Parathyroid adenoma (tissue), 2 donors: ENCODE data around the gene COASY.

Experiments used
- H2AFZ ChIP-seq: fragments of 300-600 bp; sonication (generic); one replicate; pipeline ENCODE4 v1.7.0; 2017; ENCODE audit warnings: antibody characterized with exemption, mild to moderate bottlenecking
- H3K27ac ChIP-seq: fragments of 300-600 bp; sonication (generic); one replicate; pipeline ENCODE4 v1.7.0; 2017
- H3K27me3 ChIP-seq: fragments of 300-600 bp; sonication (generic); one replicate; pipeline ENCODE4 v1.7.0; 2017; ENCODE audit warnings: low read length; ENCODE audit not compliant: control insufficient read depth, insufficient read depth
- H3K36me3 ChIP-seq: fragments of 300-600 bp; sonication (generic); one replicate; pipeline ENCODE4 v1.7.0; 2017; ENCODE audit warnings: low read length; ENCODE audit not compliant: control insufficient read depth, insufficient read depth
- H3K4me1 ChIP-seq: fragments of 300-600 bp; sonication (generic); one replicate; pipeline ENCODE4 v1.7.0; 2017; ENCODE audit warnings: control low read depth
- H3K4me2 ChIP-seq: fragments of 300-600 bp; sonication (generic); one replicate; pipeline ENCODE4 v1.7.0; 2017; ENCODE audit warnings: low read length
- H3K4me3 ChIP-seq: fragments of 300-600 bp; sonication (generic); one replicate; pipeline ENCODE4 v1.7.0; 2017; ENCODE audit warnings: low read depth, low read length
- H3K79me2 ChIP-seq: fragments of 300-600 bp; sonication (generic); one replicate; pipeline ENCODE4 v1.7.0; 2017; ENCODE audit warnings: control low read depth
- H3K9ac ChIP-seq: fragments of 300-600 bp; sonication (generic); one replicate; pipeline ENCODE4 v1.7.0; 2017; ENCODE audit warnings: mild to moderate bottlenecking
- H3K9me3 ChIP-seq: fragments of 300-600 bp; sonication (generic); one replicate; pipeline ENCODE4 v1.7.0; 2017; ENCODE audit warnings: low read length; ENCODE audit not compliant: control insufficient read depth
- TF ChIP-seq, protein P1 (sequence below): fragments of 300-600 bp; sonication (generic); IDR thresholded peaks from one replicate; pipeline ENCODE4 v1.7.0; 2017; ENCODE audit warnings: antibody characterized with exemption, mild to moderate bottlenecking
- donor health status: primary hyperparathyroidism.

Gene COASY

GRCh38 chr17:42560246-42560645 lies 1.7 kb upstream of the COASY start:
- Histone ChIP-seq H3K9ac (no peak overlapping the region), H3K9me3 (no peaks in the 10 kb centered on the region), H3K4me1 (peaks cover 11% of the 10 kb centered on the region), H3K4me3 (no peak overlapping the region), H2AFZ (no peak overlapping the region), H3K36me3 (no peaks in the 10 kb centered on the region), H3K27ac (no peak overlapping the region), H3K27me3 (no peaks in the 10 kb centered on the region), H3K4me2 (no peak overlapping the region), H3K79me2 (peaks cover 25% of the 10 kb centered on the region)
- TF ChIP-seq, protein P1, sequence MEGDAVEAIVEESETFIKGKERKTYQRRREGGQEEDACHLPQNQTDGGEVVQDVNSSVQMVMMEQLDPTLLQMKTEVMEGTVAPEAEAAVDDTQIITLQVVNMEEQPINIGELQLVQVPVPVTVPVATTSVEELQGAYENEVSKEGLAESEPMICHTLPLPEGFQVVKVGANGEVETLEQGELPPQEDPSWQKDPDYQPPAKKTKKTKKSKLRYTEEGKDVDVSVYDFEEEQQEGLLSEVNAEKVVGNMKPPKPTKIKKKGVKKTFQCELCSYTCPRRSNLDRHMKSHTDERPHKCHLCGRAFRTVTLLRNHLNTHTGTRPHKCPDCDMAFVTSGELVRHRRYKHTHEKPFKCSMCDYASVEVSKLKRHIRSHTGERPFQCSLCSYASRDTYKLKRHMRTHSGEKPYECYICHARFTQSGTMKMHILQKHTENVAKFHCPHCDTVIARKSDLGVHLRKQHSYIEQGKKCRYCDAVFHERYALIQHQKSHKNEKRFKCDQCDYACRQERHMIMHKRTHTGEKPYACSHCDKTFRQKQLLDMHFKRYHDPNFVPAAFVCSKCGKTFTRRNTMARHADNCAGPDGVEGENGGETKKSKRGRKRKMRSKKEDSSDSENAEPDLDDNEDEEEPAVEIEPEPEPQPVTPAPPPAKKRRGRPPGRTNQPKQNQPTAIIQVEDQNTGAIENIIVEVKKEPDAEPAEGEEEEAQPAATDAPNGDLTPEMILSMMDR: no peak

DNA sequence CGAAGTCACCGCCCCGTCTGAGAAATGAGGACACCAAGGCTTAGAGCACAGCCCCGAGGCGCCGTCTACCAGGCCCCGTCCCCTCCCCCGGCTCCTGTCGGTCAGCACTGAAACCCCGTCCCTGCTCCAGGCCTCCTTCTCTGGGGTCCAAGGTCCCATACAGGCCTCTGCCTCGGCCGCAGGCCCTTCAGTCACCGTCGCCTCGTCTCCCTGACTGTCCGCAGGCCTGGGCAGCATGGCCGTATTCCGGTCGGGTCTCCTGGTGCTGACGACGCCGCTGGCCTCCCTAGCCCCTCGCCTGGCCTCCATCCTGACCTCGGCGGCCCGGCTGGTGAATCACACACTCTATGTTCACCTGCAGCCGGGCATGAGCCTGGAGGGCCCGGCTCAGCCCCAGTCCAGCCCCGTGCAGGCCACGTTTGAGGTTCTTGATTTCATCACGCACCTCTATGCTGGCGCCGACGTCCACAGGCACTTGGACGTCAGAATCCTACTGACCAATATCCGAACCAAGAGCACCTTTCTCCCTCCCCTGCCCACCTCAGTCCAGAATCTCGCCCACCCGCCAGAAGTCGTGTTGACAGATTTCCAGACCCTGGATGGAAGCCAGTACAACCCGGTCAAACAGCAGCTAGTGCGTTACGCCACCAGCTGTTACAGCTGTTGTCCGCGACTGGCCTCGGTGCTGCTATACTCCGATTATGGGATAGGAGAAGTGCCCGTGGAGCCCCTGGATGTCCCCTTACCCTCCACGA lies 617 bp downstream of the COASY start:
- H3K79me2 ChIP-seq: peaks cover 29% of the 10 kb centered on the region
- peak overlapping the region; percentile 56 for H3K9ac ChIP-seq
- no peaks in the 10 kb centered on the region for H3K27me3 ChIP-seq
- H2AFZ ChIP-seq: peak overlapping the region; percentile 85
- H3K4me1 ChIP-seq: peaks cover 20% of the 10 kb centered on the region
- peak overlapping the region; percentile 81 for H3K4me3 ChIP-seq
- H3K9me3 ChIP-seq: no peaks in the 10 kb centered on the region
- H3K4me2 ChIP-seq: peak overlapping the region; percentile 91
- H3K36me3 ChIP-seq: no peaks in the 10 kb centered on the region
- TF ChIP-seq, protein P1: no peak
- H3K27ac ChIP-seq: peak overlapping the region; percentile 74

DNA sequence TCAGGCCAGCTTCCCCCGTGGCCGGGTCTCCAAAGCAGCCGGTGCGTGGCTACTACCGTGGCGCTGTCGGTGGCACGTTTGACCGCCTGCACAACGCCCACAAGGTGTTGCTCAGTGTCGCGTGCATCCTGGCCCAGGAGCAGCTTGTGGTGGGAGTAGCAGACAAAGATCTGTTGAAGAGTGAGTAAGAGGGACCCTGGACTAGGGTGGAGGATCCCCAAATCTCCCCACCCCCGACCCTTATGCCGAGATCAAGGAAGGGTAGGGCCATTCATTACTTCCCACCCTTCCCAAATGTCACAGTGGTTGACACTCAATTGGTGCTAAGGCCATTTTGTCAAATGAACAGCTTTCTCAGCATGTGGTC lies 1.2 kb downstream of the COASY start:
- TF ChIP-seq, protein P1: no peak
- H3K9me3 ChIP-seq: no peaks in the 10 kb centered on the region
- H3K4me1 ChIP-seq: peaks cover 24% of the 10 kb centered on the region
- H3K27ac ChIP-seq: no peak overlapping the region
- peak overlapping the region; percentile 91 for H3K4me2 ChIP-seq
- peaks cover 29% of the 10 kb centered on the region for H3K79me2 ChIP-seq
- peak overlapping the region; percentile 81 for H3K4me3 ChIP-seq
- no peaks in the 10 kb centered on the region for H3K36me3 ChIP-seq
- H3K9ac ChIP-seq: peak overlapping the region; percentile 56
- H3K27me3 ChIP-seq: no peaks in the 10 kb centered on the region
- H2AFZ ChIP-seq: no peak overlapping the region

DNA sequence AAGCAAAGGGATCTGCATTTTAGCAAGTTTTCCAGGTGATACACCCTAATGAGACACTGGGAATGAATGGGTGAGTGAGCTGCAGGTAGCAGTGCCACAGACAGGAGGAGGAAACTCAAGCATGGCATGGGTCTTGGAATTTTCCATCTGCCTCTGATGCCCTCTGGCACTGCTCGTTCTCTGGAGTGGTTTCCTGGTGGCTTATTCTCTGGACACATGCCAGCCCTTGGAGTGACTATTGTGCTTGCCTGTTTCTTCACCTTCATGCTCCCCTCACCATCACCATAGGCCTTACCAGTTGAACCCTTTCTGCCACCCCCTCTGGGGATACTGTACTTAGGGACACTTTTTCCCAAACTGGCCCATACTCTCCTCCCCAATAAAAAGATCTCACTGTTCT lies 1.6 kb downstream of the COASY start:
- H3K27me3 ChIP-seq: no peaks in the 10 kb centered on the region
- H3K36me3 ChIP-seq: no peaks in the 10 kb centered on the region
- peaks cover 24% of the 10 kb centered on the region for H3K4me1 ChIP-seq
- peaks cover 29% of the 10 kb centered on the region for H3K79me2 ChIP-seq
- peak overlapping the region; percentile 91 for H3K4me2 ChIP-seq
- TF ChIP-seq, protein P1: no peak
- peak overlapping the region; percentile 81 for H3K4me3 ChIP-seq
- H3K9me3 ChIP-seq: no peaks in the 10 kb centered on the region
- no peak overlapping the region for H3K9ac ChIP-seq
- no peak overlapping the region for H2AFZ ChIP-seq
- no peak overlapping the region for H3K27ac ChIP-seq

DNA sequence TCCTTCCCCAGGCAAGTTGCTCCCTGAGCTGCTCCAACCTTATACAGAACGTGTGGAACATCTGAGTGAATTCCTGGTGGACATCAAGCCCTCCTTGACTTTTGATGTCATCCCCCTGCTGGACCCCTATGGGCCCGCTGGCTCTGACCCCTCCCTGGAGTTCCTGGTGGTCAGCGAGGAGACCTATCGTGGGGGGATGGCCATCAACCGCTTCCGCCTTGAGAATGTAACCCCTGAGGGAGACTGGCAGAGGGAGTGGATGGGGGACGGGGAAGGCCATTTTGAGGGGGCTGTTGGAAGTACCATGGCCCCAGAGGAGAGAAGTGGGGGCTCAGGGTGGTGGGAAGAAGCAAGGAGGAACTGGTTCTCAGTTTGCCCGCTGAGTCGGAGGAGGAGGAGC lies 2.0 kb downstream of the COASY start:
- peaks cover 29% of the 10 kb centered on the region for H3K79me2 ChIP-seq

More for the DNA sequence above, 2.0 kb downstream of the COASY start:
- no peak overlapping the region for H2AFZ ChIP-seq
- peak overlapping the region; percentile 91 for H3K4me2 ChIP-seq
- no peaks in the 10 kb centered on the region for H3K36me3 ChIP-seq
- no peaks in the 10 kb centered on the region for H3K9me3 ChIP-seq
- TF ChIP-seq, protein P1: no peak
- H3K27ac ChIP-seq: no peak overlapping the region
- H3K27me3 ChIP-seq: no peaks in the 10 kb centered on the region
- peaks cover 24% of the 10 kb centered on the region for H3K4me1 ChIP-seq
- H3K4me3 ChIP-seq: peak overlapping the region; percentile 81
- no peak overlapping the region for H3K9ac ChIP-seq
